ENCODE measurements around the gene PTPN12.

DNA sequence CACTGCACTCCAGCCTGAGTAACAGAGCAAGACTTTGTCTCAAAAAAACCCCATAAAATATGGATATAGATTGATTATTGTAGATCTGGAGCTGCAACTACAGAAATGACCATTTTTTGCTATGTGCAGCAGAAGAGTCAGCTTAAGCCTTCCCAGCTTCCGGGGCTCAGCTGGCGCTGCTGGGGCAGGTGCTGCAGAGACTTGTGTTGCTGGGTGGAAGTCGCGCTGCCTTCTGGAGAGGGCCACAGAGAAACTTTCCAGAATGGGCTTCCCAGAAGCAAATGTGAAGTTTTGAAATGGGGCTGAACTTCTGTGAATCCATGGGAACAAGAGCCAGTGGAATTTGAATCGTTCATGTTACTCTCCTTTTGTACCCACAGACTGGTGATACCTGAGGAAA is 121.8 kb downstream of the PTPN12 start:
- no peak for TF ChIP-seq GATA3 (IDR thresholded peaks at IDR 0.05; ENCODE audit: low read depth, low read length)
- TF ChIP-seq GATA2 (IDR thresholded peaks at IDR 0.05; ENCODE audit: low read depth, low read length) = no peak

Measured in SH-SY5Y (cell line).